RPMI7951 (cell line): ENCODE measurements around the gene RYR1. TPM values are rescaled to one million over a fixed set of nuclear protein-coding genes. Genes with fewer than 3 reads are reported as not detected.
A peak's percentile ranks its signal among the peaks of the same experiment; 100 is the strongest.

Experiments used
- DNase-seq: peaks from one replicate; pipeline ENCODE4 v3.0.0-alpha.2; 2012; ENCODE audit warnings: low read depth
- total RNA-seq: library from RNA; depleted of rRNA; stranded (reverse); fragments of >200 nt; shearing (Covaris generic); gene quantifications from 2 replicates; pipeline ENCODE4 v1.2.3, GENCODE V29; 2014; rRNA removed

Gene RYR1
- total RNA-seq: under 0.01 TPM in 1 of 2 replicates, not detected in the other

DNA sequence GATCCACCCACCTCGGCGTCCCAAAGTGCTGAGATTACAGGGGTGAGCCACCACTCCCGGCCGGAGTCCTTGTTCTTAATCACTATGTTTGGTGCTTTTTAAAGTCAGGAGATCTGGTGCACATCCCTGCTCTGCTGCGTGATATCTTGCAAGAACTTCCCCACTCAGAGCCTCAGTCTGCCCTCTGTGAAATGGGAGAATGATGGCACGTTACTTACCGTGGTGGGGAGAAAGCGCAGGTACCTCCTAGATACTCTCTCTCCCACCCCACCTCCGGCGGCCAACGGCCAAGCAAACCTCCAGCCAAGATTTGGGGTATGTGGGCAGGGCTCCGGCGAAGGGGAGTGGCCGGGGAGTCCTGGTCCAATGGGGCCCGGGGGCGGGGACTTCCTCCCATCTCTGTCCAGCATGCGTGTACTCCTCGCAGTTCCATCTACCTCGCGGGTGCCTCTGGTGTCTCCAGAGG lies at the start of gene RYR1:
Gene RYR1 (plus strand): TSS at position 424 of the 466 bp plus-strand sequence. CDS start 139 bp downstream, outside the sequence.
- DNase-seq: peak; percentile 34

DNA sequence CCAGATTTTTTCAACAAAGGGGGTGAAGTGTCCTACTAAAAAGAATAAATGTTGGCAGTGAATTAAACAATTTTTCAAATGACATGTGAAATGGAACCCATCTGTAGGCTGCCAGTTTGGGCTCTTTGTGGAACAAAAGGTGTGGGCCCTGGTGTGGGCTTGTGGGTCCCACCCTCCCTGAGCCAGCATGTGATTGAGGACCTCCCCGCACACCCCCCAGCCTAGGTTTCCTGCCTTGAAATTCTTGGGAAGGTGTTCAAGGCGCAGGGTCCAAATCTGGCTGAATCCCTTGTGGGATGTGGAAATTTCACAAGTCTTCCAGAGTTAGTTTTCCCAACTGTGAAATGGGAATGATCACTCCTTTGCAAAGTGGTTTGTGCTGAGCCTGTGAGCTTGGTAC lies 49.7 kb upstream of the RYR1 start:
- DNase-seq: no peak

DNA sequence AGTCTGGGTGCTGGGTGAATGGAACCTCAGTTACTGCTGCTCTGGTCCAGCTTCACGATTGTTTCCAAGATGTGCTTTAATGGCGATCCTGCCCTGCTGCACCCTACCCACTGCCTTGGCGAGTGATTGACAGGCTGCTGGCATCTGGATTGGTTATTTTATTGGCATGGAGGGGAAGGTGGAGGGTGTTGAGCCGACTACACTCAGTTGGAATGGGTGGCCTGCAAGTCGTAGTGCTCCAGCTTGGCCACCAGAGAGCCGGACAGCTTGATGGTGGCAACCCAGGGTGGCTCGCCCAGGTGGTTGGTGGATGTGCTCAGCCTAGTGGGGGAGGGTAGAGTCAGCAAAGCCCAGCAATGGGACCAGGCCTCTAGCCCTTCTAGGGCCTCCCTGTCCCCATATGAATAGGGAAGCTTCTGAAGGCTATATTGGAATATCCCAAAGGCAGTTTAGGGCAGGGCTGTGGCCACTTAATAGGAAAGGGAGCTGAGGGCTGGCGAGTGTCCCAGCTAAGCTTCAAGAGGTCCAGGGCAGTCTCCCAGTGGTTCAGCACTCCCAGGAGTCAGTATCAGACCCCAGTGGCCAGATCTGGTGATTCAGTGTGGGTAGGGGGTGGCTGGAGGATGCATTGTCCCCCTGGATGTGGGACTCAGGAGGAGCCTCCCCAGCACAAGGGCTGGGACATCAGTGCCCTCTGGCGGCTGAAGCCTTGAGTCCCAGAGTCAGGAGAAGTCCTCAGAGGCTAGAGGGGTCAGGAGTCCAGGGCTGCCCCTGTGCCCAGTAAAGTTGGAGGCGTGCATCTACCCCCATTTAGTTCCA lies 49.1 kb upstream of the RYR1 start:
- DNase-seq: no peak

DNA sequence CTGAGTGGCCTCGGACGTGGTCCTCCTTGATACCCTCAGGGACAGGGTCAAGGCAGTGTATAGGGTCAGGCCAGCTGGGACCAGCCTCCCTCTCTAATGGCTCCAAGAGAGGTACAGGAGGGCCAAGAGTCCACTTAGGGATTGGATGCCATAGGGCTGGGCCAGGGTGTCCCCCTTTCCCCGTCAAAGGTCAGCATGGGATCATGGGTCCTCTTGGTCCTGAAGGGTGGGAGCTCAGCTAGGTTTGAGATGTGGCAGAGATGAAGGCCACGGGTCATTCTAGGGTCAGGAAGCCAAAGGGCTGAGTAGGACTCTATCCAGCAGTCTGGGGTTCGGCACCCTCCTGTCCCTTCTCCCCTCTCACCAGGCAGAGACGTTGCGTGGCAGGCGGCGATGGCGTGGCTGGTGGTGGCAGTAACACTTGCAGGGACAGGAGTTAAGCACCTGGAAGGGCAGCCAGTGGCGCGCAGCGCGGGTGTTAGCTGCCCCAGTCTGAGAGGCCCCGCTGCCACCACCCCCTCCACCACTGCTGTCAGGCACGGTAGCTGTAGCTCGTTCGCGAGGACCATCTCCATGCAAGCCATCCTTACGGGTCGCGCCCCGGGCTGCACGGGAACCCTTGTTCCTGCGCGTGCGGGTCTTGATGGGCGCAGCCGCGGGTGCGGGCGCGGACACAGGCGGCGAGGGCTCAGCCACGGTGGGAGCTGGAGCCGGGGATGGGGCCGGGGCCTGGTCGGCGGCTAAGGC lies 48.3 kb upstream of the RYR1 start:
- no peak for DNase-seq

DNA sequence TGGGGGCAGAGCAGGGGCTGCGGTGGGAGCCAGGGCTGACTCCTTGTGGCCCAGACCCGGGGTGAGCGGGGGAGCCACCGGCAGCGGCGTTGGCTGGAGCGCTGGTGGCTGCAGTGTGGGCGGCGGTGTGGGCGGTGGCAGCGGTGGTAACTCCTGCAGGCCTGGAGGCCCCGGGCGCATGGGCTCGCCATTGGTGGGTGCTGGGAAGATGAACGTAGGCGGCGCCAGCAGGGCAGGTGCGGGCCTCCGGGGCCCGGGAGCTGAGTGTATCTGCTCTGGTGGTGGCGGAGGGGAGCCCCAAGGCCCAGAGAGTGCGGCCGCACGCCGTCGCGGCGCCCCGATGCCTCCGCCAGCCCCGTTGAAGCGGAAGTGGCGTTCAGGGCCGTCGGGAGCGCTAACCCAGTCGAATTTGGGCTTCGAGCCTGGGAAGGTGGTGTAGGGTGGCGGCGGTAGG lies 47.7 kb upstream of the RYR1 start:
- DNase-seq: no peak

DNA sequence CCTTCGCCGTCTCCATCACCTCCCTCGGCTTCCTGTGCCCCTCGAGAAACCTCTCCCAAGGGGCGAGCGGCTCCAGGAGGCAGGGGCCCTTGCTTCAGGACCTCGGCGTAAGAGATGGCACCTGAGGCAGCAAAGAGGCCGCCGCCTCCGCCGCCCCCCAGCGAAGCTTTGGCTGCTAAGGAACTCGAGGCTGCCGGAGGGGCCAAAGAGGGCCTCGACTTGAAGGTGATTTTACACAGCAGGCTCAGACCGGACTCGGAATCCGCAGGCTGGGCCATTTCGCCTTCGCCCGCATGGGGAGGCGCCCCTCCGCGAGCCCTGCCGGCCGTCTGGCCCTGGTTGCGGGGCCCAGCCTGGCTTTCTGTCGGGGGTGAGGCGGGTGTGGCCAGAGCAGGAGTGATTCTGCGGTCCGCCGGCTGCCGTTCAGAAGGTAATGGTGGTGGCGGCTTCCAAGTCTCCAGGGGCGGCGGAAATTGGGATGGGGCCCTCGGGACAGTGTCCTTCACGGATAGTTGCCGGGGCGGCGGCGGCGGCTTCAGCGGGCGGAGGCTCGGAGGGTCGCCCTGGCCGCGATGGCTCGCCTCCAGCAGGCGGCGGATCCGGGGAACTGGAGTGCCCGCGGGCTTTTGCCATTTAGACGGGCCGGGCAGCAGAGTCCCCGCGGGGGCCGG lies 47.1 kb upstream of the RYR1 start:
- no peak for DNase-seq

DNA sequence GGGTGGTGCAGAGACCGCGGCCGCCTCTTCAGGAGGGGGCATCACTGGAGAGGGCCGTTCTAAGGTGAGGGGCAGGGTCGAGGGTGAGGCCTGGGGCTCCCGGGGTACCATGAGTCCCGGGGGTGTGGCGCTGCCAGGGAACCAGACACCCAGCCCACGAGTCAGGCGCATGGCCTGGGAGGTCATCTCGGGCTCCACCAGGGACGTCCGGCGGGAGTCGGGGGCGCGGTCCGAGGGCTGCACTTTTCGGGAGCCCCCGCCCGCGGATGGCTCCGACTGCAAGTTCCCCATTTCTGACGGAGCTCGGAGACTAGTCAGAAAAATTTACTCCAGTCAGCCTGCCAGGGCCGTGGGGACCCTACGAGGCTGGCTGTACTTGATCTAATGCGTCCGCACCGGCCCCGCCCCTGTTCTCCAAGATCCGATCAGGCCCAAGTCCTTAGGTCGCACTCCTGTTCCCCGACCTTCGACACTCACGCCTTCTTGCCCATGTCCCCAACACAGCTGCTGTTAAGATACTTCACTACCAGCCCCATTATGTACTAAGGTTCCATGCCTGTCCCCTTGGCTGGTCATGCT lies 46.4 kb upstream of the RYR1 start:
- no peak for DNase-seq

DNA sequence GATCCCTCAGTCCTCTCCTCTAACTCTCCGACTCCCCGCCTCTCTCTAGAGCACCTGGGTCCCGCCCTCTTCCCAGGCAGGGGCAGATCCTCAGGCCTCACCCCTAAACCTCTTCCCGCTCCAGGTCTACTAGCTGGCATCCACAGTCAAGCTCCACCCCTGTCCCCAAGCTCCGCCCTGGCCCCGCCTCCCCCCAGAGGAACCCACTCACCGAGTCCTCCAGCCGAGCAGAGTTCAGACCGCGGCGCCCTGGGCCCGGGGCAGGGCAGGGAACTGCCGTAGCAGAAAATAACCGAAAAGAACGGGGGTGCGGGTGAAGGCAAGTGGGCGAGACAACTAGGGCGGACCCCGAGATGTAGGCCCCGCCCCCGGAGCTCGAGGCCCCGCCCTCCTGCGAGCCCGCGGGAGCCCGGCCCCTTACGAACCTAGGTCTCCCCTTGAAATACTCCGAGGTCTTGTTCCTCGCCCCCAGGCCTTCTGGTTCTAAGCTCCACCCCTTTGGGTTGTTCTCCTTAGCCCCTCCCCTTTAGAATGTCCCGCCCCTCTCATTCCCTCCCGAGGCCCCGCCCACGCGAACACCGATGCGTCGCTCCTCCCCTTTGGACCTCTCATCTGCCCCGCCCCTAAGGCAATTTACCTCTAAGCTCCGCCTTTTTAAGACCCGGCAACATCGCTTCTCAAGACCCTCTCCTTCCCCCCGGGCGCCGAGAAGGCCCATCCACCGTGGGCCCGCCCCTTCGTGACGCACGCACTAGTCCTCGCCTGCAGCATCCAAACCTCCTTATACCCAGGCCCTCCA lies 45.7 kb upstream of the RYR1 start, which contains the start of gene GGN:
Gene GGN (minus strand): TSS at position 485 of the 799 bp plus-strand sequence. CDS start 773 bp downstream, outside the sequence.
- DNase-seq: peak; percentile 89

DNA sequence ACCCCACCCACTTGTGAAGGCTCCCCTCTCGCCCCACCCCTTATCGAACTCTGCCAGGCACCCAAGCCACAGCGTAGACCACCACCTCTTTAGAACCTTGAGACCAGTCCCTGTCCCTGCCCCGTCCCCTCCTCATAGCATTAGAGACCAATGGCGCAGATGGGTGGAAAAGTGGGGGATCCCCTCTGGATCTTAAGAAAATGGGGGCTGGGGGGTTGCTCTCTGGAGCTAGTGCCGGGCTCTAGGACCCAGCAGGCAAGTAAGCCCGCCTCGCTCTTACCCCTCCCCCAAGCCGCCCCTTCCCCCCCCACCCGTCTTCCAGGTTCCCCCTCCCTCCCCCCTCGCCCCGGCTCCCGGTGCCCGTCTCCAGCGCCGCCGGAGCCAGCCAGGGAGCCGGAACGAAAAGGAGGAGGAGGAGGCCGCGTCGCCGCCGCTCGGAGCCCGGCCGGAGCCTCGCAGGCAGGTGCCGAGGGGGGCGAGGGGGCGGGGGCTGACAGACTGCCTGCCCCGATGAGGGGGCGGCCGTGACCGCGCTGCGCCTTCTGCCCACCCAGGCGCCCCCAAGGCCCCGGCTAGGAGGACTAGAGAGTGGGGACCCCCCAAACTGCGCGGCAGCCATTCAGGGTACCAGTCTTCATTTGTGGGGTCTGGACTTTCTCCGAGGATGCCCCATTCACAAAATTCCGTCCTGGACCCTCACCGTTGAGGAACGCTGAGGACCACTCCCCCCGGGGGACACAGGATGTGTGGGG lies 45.0 kb upstream of the RYR1 start, which contains the start of gene SPRED3:
Gene SPRED3 (plus strand): TSS at position 349 of the 752 bp plus-strand sequence. CDS start 1,606 bp downstream, outside the sequence.
- DNase-seq: peak; percentile 59

DNA sequence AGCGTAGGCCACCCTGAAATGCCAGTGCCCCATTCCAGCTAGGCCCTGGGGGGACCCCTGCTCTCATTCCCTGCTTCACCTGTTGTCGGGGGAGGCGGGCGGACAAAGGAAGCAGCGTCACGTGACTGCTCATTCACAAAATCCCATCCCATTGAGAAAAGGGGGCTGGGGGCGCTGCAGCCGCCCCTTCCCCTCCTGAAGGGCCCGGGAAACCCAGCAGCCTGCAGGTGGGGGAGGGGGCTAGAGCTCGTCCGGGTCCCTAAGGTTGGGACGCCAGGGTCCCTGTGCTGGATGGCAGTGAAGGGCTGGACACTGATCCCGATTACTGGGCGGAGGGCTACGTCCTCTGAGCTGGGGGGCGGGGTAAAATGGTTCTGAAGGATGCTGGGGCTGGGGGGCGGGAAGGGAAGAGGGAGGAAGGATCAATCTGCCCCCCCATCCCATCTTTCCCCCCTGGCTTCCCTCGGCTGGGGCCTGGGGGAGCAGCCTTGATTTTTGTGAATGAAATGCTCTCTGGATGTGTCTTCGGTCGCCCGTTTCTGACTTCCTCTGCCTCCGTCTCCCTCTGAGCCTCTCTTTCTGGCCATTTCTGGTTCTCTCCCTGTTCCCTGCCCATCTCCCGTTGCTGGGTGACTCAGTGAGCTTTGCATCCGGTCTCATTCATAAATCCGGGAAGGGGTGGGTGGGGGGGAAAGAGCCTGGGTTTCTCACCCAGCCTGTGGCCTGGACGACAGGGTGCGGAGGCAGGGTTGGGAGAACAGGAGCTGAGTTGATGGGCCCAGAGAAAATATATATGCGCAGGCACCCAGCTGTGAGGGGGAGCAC lies 44.2 kb upstream of the RYR1 start:
- DNase-seq: peak; percentile 73

DNA sequence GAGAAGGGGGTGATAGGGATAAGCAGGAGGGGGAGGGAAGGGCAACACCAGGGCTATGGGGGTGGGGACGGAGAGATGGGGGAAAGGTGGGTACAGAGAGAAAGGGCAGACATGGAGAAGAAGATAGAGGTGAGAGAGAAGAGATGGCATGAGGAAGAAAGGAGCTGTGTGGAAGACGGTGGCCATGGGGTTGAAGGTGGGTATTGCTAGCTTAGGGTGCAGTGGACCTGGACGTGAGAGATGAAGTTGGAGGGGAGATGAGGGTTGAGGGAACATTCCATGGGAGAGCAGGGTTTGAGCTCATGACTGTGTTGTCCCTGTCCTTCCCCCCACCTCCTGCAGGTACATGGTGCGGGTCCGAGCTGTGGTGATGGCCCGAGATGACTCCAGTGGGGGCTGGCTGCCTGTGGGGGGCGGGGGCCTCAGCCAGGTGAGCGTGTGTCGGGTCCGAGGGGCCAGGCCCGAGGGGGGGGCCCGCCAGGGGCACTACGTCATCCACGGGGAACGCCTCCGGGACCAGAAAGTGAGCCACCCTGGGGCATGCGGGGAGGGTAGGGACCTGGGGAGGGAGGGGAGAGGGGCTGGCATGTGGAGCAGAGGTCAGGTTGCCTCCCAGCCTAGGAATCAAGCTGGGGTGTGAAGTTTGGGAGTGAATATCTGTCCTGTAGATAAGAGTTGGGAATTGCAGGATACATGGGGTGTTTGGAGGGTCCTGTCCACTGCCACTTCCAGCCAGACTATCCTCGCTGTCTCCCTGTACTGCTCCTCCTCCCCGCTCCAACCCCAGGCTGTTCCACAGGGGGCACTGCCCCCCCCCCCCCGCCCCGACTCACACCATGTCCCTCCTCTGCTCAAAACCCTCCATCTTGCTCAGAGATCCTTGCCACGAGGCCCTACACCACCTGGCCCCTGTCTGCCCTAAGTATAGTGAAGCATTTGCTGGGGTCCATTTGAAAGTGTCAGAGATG lies 43.2 kb upstream of the RYR1 start:
- DNase-seq: no peak

DNA sequence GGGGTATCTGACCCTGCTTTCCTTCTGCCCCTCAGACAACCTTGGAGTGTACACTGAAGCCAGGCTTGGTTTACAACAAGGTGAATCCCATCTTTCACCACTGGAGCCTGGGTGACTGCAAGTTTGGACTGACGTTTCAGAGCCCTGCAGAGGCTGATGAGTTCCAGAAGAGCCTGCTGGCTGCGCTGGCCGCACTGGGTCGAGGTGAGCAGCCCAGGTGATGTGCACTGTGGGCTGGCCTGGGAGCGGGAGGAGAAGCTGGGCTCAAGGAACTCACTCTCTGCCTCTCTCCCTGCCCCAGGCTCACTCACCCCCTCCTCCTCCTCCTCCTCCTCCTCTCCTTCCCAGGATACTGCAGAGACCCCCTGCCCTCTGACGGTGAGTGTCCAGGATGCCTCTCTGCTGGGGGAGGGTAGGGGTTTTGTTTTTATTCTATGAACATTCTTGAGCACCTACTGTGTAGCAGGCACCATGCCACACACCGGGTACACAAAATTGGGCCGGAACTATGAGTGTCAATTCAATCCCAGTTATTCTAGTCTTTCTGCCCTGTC lies 41.5 kb upstream of the RYR1 start:
- DNase-seq: no peak

DNA sequence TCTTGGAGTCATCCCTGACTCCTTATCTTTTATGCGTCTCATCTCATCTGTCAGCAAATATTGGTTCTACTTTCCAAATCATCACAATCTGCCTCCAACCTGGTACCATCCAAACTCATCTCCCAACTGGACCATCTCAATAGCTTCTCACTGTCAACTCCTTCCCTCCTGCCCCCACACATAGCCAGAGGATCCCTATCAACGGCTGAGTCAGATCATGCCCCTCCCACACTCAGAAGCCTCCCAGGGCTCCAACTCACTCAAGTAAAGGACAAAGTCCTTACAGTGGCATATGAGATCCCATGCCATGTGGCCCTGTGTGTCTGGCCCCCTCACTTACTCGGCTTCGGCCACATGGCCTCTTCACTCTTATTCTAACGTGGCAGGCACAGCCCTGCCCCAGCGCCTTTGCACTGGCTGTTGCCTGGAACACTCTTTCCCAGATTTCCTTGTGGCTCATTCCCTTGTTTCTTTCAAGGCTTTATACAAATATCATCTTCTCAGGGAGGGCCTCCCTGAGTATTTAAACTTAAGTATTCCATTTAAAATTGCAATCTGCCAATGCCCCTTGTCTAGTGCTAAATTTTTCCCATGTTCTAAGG lies 40.7 kb upstream of the RYR1 start:
- peak; percentile 59 for DNase-seq

DNA sequence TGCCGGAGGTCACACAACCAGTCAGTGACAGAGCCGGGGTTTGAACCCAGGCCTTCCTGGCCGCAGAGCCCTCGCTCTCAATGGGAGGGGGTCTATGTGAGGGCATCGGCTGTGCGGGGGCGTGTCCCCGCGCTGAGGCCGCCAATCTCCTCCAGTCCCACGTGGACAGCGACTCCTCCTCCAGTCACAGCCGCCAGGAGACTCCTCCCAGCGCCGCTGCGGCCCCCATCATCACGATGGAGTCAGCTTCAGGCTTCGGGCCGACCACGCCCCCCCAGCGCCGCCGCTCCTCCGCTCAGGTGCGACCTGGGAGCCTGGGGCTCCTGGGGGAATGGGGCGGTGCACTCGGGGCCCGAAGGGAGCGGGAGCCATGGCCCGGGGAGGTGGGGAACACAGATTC lies 39.0 kb upstream of the RYR1 start:
- no peak for DNase-seq

DNA sequence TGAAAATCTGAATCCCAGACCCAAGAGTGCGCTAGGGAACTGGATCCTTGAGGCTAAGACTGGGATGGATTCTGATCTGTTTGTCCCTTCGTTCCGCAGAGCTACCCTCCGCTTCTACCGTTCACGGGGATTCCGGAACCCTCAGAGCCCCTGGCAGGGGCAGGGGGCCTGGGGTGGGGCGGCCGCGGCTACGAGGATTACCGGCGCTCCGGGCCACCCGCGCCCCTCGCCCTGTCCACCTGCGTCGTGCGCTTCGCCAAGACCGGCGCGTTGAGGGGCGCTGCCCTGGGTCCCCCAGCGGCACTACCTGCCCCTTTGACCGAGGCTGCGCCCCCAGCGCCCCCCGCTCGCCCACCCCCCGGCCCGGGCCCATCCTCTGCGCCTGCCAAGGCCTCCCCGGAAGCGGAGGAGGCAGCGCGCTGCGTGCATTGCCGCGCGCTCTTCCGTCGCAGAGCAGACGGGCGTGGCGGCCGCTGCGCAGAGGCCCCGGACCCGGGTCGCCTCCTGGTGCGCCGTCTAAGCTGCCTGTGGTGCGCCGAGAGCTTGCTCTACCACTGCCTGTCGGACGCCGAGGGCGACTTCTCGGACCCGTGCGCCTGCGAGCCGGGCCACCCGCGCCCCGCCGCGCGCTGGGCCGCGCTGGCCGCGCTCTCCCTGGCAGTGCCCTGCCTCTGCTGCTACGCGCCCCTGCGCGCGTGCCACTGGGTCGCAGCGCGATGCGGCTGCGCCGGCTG lies 37.9 kb upstream of the RYR1 start:
- no peak for DNase-seq

DNA sequence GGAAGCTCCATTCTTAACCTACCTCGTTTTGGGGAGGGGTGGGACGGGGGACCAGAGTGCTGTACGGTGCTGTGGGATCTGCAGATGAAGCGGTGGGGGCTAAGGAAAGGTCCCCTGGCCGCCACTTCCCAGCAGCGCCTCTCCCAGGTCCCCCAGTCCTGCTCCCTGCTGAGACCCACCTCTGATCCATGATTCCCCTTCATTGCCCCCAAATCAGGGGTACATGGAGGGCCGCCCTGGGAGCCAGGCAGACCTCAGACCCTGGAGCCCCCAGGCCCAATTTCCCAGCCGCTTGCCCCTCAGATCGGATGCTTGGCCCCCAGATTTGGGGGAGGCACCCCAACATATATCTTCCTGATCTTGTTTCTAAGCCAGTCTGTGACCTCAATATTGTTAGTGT lies 34.4 kb upstream of the RYR1 start:
- DNase-seq: no peak
